Upper lobe of right lung (tissue), 1 donor: Measurements from ENCODE around the gene BRSK2. TPM values are rescaled to one million over a fixed set of nuclear protein-coding genes. Genes with fewer than 3 reads are reported as not detected.
"Not testable (repeated sequence)": the region's sequence is repeated elsewhere in the genome, so short reads cannot be mapped to it uniquely, and the experiment has no call there.

Source experiments
- ATAC-seq: fragments of 200-7000 bp; cut with Tn5 transposase; one replicate; pipeline ENCODE4 v1.9.1; 2020; ENCODE audit warnings: mild to moderate bottlenecking, moderate library complexity
- DNase-seq: peaks from one replicate; pipeline ENCODE4 v3.0.0-alpha.2; 2020
- H3K27ac ChIP-seq: fragments of 200-600 bp; one replicate; pipeline ENCODE4 v1.8.0; 2022
- H3K27me3 ChIP-seq: fragments of 200-600 bp; one replicate; pipeline ENCODE4 v1.8.0; 2022; ENCODE audit warnings: mild to moderate bottlenecking
- H3K36me3 ChIP-seq: fragments of 200-600 bp; one replicate; pipeline ENCODE4 v1.8.0; 2022
- H3K4me1 ChIP-seq: fragments of 200-600 bp; one replicate; pipeline ENCODE4 v1.8.0; 2022
- H3K4me3 ChIP-seq: fragments of 200-600 bp; one replicate; pipeline ENCODE4 v1.8.0; 2022; ENCODE audit warnings: mild to moderate bottlenecking
- H3K9me3 ChIP-seq: fragments of 200-600 bp; one replicate; pipeline ENCODE4 v1.8.0; 2022
- CTCF ChIP-seq: fragments of 200-600 bp; IDR thresholded peaks from one replicate; pipeline ENCODE4 v1.8.0; 2022; ENCODE audit warnings: antibody characterized with exemption
- intact Hi-C: fragments of 100-400 bp; cut with DNase I; formaldehyde crosslinking; loops from one replicate; pipeline ENCODE4 v1.11.0; 2022
- total RNA-seq: library from RNA; stranded (reverse); fragmentation: NEBNext Ultra II Directional; extraction: Animal tissue kit (Norgen Biotek cat#: 25700); gene quantifications from one replicate; pipeline ENCODE4 v1.2.1, GENCODE V29; 2021
- donor health status: DM: no; HTN: yes; CAD: no; lungs with severe emphysema.

The BRSK2 gene
- total RNA-seq, 1 donor from 2014 or later, result 0.26 TPM

- no peaks in the 10 kb centered on the region for H3K36me3 ChIP-seq
- no peak for TF ChIP-seq CTCF
- no peak overlapping the region for H3K4me3 ChIP-seq
- H3K4me1 ChIP-seq, result no peaks in the 10 kb centered on the region
- no peaks in the 10 kb centered on the region for H3K27me3 ChIP-seq
- no peaks in the 10 kb centered on the region for H3K9me3 ChIP-seq
- H3K27ac ChIP-seq, result no peak overlapping the region
- ATAC-seq, result no peak
- DNase-seq, result no peak
- intact Hi-C loops, result no loop called here
These were observed 45.6 kb upstream of the BRSK2 start for GRCh38 chr11:1344056-1344635.

- H3K4me1 ChIP-seq, result no peaks in the 10 kb centered on the region
- H3K27ac ChIP-seq, result no peak overlapping the region
- no peak for TF ChIP-seq CTCF
- no peaks in the 10 kb centered on the region for H3K36me3 ChIP-seq
- no peaks in the 10 kb centered on the region for H3K27me3 ChIP-seq
- DNase-seq (no peak), ATAC-seq (no peak)
- no peaks in the 10 kb centered on the region for H3K9me3 ChIP-seq
- H3K4me3 ChIP-seq, result no peak overlapping the region
- intact Hi-C loops, result no loop called here
These were observed 43.8 kb upstream of the BRSK2 start for GRCh38 chr11:1345737-1346513.

GRCh38 chr11:1346669-1347390, 42.9 kb upstream of the BRSK2 start:
- Histone ChIP-seq H3K4me3 (no peak overlapping the region), H3K27me3 (no peaks in the 10 kb centered on the region), H3K9me3 (no peaks in the 10 kb centered on the region), H3K36me3 (no peaks in the 10 kb centered on the region), H3K4me1 (no peaks in the 10 kb centered on the region), H3K27ac (no peak overlapping the region)
- intact Hi-C loops, result no loop called here
- ATAC-seq, result no peak
- no peak for TF ChIP-seq CTCF
- peak; percentile 40 for DNase-seq

GRCh38 chr11:1347411-1347999, 42.2 kb upstream of the BRSK2 start:
- ATAC-seq, H3K4me1 ChIP-seq, H3K27me3 ChIP-seq, H3K4me3 ChIP-seq, H3K9me3 ChIP-seq, H3K36me3 ChIP-seq, H3K27ac ChIP-seq, intact Hi-C loops: not testable (repeated sequence)
- DNase-seq, result peak; percentile 57

GRCh38 chr11:1348146-1348795, 41.5 kb upstream of the BRSK2 start:
- intact Hi-C loops, result no loop called here
- H3K36me3 ChIP-seq, result no peaks in the 10 kb centered on the region
- DNase-seq (peak; percentile 32), ATAC-seq (no peak)
- no peaks in the 10 kb centered on the region for H3K9me3 ChIP-seq
- H3K27ac ChIP-seq, result no peak overlapping the region
- no peak overlapping the region for H3K4me3 ChIP-seq
- no peaks in the 10 kb centered on the region for H3K27me3 ChIP-seq
- H3K4me1 ChIP-seq, result no peaks in the 10 kb centered on the region
- no peak for TF ChIP-seq CTCF
